ENCODE measurements around the gene NCEH1. TPM values are rescaled to one million over a fixed set of nuclear protein-coding genes. Genes with fewer than 3 reads are reported as not detected.

NCEH1 gene
- total RNA-seq, 1 donor from 2014 or later = 22.4 TPM

DNA sequence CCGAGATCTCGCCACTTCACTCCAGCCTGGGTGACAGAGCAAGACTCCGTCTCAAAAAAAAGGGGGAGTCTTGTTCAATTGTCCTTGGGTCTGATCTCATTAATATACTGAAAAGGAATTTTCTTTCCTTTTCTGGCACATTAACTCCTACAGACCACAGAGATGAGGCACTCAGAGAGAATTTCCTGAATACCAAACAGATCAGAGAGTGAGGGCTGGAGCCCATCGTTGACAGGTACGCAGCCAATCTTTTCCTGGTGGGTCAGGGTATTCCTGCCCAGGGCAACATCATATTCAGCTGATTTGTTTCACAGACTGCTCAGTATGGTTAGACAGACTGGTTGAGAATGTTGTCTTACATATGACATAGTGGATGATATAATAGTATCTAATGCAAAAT, 104.8 kb downstream of the NCEH1 start:
- DNase-seq (ENCODE audit: low read depth) = peak; percentile 90
- H3K4me3 ChIP-seq (ENCODE audit: low read depth, low read length) = no peak overlapping the region
- H3K27me3 ChIP-seq (ENCODE audit: control insufficient read depth, insufficient read depth, low read length) = no peaks in the 10 kb centered on the region
- no peaks in the 10 kb centered on the region for H3K36me3 ChIP-seq (ENCODE audit: control insufficient read depth, insufficient read depth, low read length)
- TF ChIP-seq, protein P1, sequence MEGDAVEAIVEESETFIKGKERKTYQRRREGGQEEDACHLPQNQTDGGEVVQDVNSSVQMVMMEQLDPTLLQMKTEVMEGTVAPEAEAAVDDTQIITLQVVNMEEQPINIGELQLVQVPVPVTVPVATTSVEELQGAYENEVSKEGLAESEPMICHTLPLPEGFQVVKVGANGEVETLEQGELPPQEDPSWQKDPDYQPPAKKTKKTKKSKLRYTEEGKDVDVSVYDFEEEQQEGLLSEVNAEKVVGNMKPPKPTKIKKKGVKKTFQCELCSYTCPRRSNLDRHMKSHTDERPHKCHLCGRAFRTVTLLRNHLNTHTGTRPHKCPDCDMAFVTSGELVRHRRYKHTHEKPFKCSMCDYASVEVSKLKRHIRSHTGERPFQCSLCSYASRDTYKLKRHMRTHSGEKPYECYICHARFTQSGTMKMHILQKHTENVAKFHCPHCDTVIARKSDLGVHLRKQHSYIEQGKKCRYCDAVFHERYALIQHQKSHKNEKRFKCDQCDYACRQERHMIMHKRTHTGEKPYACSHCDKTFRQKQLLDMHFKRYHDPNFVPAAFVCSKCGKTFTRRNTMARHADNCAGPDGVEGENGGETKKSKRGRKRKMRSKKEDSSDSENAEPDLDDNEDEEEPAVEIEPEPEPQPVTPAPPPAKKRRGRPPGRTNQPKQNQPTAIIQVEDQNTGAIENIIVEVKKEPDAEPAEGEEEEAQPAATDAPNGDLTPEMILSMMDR (IDR thresholded peaks at IDR 0.05; ENCODE audit: insufficient read depth, low read length, poor library complexity, severe bottlenecking) = no peak

DNA sequence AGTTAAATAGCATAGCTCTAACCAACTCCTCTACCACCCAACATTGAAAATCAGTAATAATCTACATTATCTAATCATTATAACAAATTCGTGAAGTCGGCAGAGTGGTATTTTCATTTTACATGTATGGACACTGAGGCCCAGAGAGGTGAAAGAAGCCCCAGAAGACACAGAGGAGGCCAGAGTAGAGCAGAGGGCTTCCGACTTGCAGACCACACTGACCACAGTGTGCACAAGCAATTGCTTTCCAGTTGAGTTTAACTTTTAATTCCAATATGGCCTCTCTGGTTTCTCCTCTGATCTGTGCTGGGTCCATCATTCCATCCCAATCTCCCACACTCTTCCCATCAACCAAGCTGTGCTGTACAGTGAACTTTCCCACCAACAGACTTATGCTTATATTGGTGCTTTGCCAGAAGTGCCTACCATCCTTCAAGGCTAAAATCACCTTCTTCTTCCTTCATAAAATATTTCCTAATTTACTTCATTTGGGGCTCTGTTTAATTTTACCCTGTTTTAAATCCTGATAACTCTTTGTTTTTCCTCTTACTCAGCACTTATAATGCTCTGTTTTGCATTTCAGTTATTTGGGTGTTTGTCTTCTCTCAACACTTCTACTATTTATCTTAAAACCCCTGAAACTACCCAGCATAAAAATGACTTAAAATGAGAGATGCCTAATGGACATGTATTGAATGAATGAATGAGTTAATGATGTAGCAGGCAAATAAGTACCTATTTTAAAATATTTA, 105.8 kb downstream of the NCEH1 start:
- H3K27me3 ChIP-seq (ENCODE audit: control insufficient read depth, insufficient read depth, low read length) = no peaks in the 10 kb centered on the region
- TF ChIP-seq, protein P1 (IDR thresholded peaks at IDR 0.05; ENCODE audit: insufficient read depth, low read length, poor library complexity, severe bottlenecking) = no peak
- H3K4me3 ChIP-seq (ENCODE audit: low read depth, low read length) = no peak overlapping the region
- DNase-seq (ENCODE audit: low read depth) = no peak
- H3K36me3 ChIP-seq (ENCODE audit: control insufficient read depth, insufficient read depth, low read length) = no peaks in the 10 kb centered on the region

DNA sequence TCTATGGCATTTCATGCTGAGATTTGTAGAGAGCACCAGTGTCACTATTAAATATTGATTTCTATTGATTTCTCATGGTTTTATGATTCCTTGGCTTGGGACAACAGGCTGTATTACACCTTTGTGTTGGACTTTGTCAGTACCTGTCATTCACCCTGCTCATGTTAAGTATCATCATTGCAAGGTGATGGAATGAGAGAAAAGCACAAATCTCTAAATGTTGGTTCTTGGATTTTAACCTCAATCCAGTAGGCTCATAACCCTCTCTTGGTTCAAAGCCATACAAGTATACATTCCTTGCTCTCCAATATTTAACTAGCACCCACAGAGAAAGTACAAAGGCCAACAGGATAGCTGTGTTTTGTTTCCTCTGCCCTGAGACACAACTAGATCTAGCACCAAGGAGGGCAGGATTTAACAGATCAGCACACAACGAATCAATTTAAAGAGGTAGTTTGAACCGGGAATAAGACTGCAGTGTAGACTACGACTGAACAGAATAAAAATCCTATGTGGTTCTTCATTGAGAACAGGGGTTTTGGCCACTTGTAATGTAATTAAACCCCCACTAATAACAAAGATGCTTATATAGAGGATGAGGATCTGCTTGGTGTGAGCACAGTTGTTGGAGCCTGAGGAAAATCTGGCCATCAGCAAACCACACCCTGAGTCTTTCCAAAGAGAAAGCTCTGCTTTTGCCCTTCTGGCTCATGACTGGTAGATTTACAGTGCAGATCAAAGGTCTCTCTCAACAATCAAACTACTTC, 109.6 kb downstream of the NCEH1 start:
- TF ChIP-seq, protein P1 (IDR thresholded peaks at IDR 0.05; ENCODE audit: insufficient read depth, low read length, poor library complexity, severe bottlenecking) = no peak
- no peak overlapping the region for H3K4me3 ChIP-seq (ENCODE audit: low read depth, low read length)
- no peak for DNase-seq (ENCODE audit: low read depth)

DNA sequence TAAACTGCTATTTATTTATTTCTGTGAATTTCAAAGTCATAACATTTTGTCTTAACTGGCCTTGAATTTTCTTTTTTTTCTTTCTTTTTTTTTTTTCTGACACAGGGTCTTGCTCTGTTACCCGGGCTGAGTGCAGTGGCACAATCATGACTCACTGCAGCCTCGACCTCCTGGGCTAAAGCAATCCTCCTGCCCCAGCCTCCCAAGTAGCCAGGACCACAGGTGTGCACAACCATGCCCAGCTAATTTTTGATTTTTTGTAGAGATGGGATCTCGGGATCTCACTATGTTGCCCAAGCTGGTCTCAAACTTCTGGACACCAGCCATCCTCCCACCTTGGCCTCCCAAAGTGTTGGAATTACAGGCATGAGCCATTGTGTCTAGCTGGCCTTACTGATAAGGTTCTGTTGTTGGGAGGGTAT, 110.2 kb downstream of the NCEH1 start:
- Histone ChIP-seq H3K36me3 (ENCODE audit: control insufficient read depth, insufficient read depth, low read length) (no peaks in the 10 kb centered on the region), H3K27me3 (ENCODE audit: control insufficient read depth, insufficient read depth, low read length) (no peaks in the 10 kb centered on the region), H3K4me3 (ENCODE audit: low read depth, low read length) (no peak overlapping the region)
- DNase-seq (ENCODE audit: low read depth) = no peak
- TF ChIP-seq, protein P1 (IDR thresholded peaks at IDR 0.05; ENCODE audit: insufficient read depth, low read length, poor library complexity, severe bottlenecking) = no peak

More for the DNA sequence above, 109.6 kb downstream of the NCEH1 start:
- Histone ChIP-seq H3K27me3 (ENCODE audit: control insufficient read depth, insufficient read depth, low read length) (no peaks in the 10 kb centered on the region), H3K36me3 (ENCODE audit: control insufficient read depth, insufficient read depth, low read length) (no peaks in the 10 kb centered on the region)

DNA sequence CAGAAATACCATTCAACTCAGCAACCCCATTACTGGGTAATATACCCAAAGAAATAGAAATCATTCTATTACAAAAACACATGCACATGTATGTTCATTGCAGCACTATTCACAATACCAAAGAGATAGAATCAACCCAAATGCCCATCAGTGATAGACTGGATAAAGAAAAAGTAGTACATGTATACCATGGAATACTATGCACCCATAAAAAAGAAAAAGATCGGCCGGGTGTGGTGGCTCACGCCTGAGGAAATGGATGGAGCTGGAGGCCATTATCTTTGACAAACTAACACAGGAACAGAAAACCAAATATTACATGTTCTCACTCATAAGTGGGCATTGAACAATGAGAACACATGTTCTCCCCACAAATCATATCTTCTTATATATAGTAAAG, 112.0 kb downstream of the NCEH1 start:
- H3K4me3 ChIP-seq (ENCODE audit: low read depth, low read length) = no peak overlapping the region
- no peak for DNase-seq (ENCODE audit: low read depth)
- TF ChIP-seq, protein P1 (IDR thresholded peaks at IDR 0.05; ENCODE audit: insufficient read depth, low read length, poor library complexity, severe bottlenecking) = no peak
- no peaks in the 10 kb centered on the region for H3K27me3 ChIP-seq (ENCODE audit: control insufficient read depth, insufficient read depth, low read length)
- no peaks in the 10 kb centered on the region for H3K36me3 ChIP-seq (ENCODE audit: control insufficient read depth, insufficient read depth, low read length)

Data from kidney epithelial cell (primary cell).